Central memory CD8-positive, alpha-beta T cell (primary cell): Measurements from ENCODE around the gene SLC45A1.

Source experiments
- ATAC-seq: fragments of 150-1000 bp; cut with Tn5 transposase; replicated peaks from 2 replicates; pipeline ENCODE4 v1.10.0; 2022; ENCODE audit warnings: mild to moderate bottlenecking, moderate FRiP score, moderate number of reproducible peaks; ENCODE audit not compliant: poor library complexity, severe bottlenecking; ENCODE audit errors: extremely low read depth
- DNase-seq, 2 donors: peaks; one replicate each; pipeline ENCODE4 v3.0.0; 2021; ENCODE audit warnings: low spot score in 2 of 2
- H3K27ac Mint-ChIP-seq: one replicate; pipeline ENCODE4 v1.8.0; 2022; ENCODE audit warnings: low read depth, mild to moderate bottlenecking, moderate library complexity, mixed read lengths
- H3K27me3 Mint-ChIP-seq: one replicate; pipeline ENCODE4 v1.8.0; 2022; ENCODE audit warnings: mixed read lengths
- H3K36me3 Mint-ChIP-seq: one replicate; pipeline ENCODE4 v1.8.0; 2022; ENCODE audit warnings: mild to moderate bottlenecking, moderate library complexity, mixed read lengths; ENCODE audit not compliant: insufficient read depth
- H3K4me1 Mint-ChIP-seq: one replicate; pipeline ENCODE4 v1.8.0; 2022; ENCODE audit warnings: mixed read lengths
- H3K4me3 Mint-ChIP-seq: one replicate; pipeline ENCODE4 v1.8.0; 2022; ENCODE audit warnings: mild to moderate bottlenecking, moderate library complexity, mixed read lengths
- H3K9me3 Mint-ChIP-seq: one replicate; pipeline ENCODE4 v1.8.0; 2022; ENCODE audit warnings: mixed read lengths

SLC45A1 gene

GRCh38 chr1:8363767-8364301 is 45.9 kb downstream of the SLC45A1 start:
- H3K4me1 Mint-ChIP-seq: peaks cover 15% of the 10 kb centered on the region
- H3K36me3 Mint-ChIP-seq: peaks cover 22% of the 10 kb centered on the region
- no peak overlapping the region for H3K4me3 Mint-ChIP-seq
- H3K27me3 Mint-ChIP-seq: no peaks in the 10 kb centered on the region
- ATAC-seq: no peak
- no peaks in the 10 kb centered on the region for H3K9me3 Mint-ChIP-seq
- no peak overlapping the region for H3K27ac Mint-ChIP-seq
- no peak for DNase-seq

DNA sequence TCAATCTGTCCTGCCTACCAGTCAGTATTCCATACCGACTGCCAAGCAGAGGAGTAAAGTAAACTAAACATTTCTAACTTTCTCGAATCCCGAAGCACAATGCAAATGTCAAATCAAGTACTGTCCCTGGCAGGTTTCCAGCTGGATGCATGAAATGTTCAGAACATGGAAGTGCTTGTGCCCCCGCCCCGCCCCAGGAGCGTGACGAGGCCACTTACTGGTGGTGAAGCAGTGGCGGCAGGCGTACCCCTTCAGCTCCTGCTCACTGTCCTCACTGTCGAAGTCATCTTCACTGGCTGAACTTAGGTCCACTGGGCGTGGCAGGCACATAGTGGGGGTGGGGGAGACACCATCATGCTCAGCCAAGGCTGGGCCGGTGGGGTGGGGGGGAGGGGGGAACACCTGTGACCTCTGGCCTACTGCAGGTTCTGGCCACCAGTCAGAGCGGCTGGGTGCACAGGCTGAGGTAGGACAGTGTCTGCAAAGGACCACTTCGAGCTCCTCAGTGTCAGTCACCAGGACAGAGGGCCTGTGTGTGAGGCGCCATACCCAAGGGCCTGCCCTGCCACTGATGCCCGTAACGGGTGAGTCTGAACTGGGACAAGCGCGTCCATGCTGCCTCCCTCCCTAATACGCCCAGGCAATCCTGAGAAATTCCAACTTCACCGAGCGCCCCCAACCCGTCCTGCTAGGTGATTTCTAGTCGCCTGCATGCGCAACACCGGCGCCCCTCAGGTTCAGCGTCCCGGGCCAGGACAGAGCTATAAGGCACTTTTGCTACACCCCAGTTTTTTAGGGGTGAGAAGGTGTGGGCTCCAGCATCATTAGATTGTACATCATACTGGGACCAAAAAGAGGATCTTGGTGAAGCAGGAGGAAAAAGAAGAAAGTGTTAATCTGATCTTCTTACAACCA is 46.9 kb downstream of the SLC45A1 start:
- no peaks in the 10 kb centered on the region for H3K27me3 Mint-ChIP-seq
- no peak for ATAC-seq
- no peak overlapping the region for H3K4me3 Mint-ChIP-seq
- peaks cover 16% of the 10 kb centered on the region for H3K4me1 Mint-ChIP-seq
- no peaks in the 10 kb centered on the region for H3K9me3 Mint-ChIP-seq
- DNase-seq: no peak
- peaks cover 22% of the 10 kb centered on the region for H3K36me3 Mint-ChIP-seq
- no peak overlapping the region for H3K27ac Mint-ChIP-seq

GRCh38 chr1:8365661-8366362 is 47.9 kb downstream of the SLC45A1 start:
- peaks cover 22% of the 10 kb centered on the region for H3K36me3 Mint-ChIP-seq
- H3K27ac Mint-ChIP-seq: no peak overlapping the region

DNA sequence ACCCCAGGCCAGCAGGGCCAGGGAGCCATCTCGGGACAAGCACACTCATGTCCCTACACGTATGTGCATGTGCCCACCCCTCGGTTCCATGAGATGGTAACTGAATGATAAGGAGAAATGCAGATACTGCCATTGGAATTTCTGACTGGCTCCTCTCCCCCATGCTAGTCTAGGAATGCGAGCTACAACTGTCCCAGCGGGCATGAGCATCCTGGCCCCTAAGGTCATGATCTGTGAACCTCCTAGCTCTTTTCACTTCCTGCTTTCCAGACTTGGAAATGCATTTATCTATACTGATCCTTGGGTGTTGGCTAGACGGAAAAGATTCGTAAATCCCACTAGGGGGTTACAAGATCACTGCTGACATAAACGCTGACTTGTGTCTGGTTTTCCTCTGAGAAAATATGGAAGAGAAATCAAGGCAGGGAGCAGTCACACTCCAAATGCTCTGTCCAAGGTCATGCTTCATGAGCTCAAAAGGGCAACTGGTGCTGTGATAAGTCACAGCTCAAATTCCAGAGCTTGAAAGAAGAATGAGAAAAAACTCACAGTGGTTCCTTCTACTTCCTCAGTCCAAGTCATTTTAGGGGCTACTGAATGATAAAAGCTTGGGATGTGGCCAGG is 49.8 kb downstream of the SLC45A1 start:
- Mint-ChIP-seq H3K4me3 (no peak overlapping the region), H3K36me3 (peaks cover 24% of the 10 kb centered on the region), H3K27ac (peak overlapping the region; percentile 68), H3K9me3 (no peaks in the 10 kb centered on the region), H3K27me3 (no peaks in the 10 kb centered on the region), H3K4me1 (peaks cover 40% of the 10 kb centered on the region)
- DNase-seq: no peak
- no peak for ATAC-seq

More at GRCh38 chr1:8365661-8366362, 47.9 kb downstream of the SLC45A1 start:
- Mint-ChIP-seq H3K4me3 (no peak overlapping the region), H3K27me3 (no peaks in the 10 kb centered on the region), H3K9me3 (no peaks in the 10 kb centered on the region), H3K4me1 (peaks cover 27% of the 10 kb centered on the region)
- ATAC-seq (no peak), DNase-seq (no peak)

DNA sequence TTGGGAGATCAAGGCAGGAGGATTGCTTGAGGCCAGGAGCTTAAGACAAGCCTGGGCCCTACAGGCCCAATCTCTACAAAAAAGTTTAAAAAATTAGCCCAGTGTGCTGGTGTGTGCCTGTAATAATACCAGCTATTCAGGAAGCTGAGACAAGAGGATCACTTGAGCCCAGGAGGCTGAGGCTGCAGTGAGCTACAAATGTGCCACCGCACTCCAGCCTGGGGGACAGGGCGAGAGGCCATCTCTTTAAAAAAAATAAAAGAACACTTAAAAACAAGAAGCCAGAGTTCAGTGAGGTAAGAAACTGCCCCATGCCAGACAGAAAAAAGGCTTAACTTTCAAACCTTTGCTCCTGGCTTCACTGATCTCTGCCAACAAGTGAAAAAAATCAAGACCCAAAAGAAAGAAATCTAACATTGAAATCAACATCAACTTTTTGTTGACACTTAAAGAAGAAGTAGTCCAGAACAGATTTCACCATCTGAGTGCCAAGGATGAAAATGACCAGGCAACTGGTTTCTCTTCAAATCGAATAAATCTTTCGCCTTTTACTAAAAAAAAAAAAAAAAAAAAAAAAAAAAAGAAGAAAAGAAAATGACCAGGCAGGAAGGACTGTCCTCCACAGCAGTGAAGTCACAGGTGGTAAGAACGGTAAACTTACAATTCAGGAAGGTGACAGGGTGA is 51.2 kb downstream of the SLC45A1 start:
- H3K36me3 Mint-ChIP-seq: peaks cover 16% of the 10 kb centered on the region
- no peaks in the 10 kb centered on the region for H3K27me3 Mint-ChIP-seq
- H3K27ac Mint-ChIP-seq: peak overlapping the region; percentile 68
- H3K9me3 Mint-ChIP-seq: no peaks in the 10 kb centered on the region
- H3K4me1 Mint-ChIP-seq: peaks cover 40% of the 10 kb centered on the region
- ATAC-seq: no peak
- DNase-seq: no peak
- no peak overlapping the region for H3K4me3 Mint-ChIP-seq

DNA sequence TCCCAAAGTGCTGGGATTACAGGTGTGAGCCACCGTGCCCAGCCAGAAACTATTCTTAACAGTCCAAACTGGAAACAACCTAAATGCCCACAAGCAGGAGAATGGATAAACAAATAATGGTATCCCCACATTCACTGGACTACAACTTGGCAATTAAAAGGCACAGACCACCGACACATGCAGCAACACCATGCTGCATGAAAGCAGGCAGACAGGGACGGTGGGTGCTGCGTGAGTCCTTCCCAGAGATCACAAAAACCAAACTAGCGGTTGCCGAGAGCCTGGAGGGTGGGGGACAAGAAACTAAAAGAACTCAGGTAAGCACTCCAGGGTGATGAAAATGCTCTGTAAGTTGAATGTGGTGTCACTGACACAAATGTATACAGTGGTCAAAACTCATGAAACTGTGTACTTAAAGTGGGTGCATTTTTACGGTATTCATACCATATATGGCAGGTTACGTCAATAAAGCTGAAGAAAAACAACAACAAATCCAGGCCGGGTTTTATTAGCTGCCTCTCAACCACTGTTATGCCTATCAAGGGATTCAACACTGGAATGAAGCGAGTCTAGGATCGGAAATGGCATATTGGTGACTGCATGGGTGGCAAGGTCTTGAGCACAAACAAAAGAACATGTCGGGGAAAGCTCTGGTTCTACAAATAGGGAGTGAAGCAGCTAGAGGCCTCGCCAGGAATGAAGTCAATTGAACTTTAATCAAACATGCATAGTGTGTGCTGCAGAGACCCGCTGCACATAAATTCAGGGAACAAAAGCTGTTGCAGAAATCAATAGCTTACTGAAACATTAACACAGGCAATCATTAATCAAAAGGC is 52.4 kb downstream of the SLC45A1 start:
- peaks cover 47% of the 10 kb centered on the region for H3K4me1 Mint-ChIP-seq
- DNase-seq (no peak), ATAC-seq (no peak)
- no peaks in the 10 kb centered on the region for H3K9me3 Mint-ChIP-seq
- no peak overlapping the region for H3K4me3 Mint-ChIP-seq
- H3K36me3 Mint-ChIP-seq: peaks cover 16% of the 10 kb centered on the region
- H3K27ac Mint-ChIP-seq: peak overlapping the region; percentile 68
- no peaks in the 10 kb centered on the region for H3K27me3 Mint-ChIP-seq

DNA sequence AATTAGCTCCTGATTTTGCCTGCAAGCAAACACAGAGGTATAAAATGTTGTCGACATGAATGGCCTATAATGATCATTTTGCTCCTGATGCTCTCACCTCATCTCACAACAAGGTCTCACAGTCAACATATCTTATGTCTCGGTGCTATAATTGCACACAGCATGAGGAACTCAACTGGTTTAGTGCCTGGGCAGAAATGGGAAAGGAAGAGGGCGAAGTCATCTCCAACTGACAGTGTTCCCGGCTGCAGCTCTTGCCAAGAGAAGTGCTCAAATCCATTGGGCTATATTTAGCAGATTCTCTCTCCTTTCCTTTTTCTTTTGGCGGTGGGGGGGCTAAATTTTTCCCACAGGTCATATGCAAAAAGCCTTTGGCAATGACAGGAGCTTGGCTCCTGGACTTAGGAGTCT is 53.0 kb downstream of the SLC45A1 start:
- DNase-seq: no peak
- Mint-ChIP-seq H3K4me1 (peaks cover 49% of the 10 kb centered on the region), H3K4me3 (no peak overlapping the region)

DNA sequence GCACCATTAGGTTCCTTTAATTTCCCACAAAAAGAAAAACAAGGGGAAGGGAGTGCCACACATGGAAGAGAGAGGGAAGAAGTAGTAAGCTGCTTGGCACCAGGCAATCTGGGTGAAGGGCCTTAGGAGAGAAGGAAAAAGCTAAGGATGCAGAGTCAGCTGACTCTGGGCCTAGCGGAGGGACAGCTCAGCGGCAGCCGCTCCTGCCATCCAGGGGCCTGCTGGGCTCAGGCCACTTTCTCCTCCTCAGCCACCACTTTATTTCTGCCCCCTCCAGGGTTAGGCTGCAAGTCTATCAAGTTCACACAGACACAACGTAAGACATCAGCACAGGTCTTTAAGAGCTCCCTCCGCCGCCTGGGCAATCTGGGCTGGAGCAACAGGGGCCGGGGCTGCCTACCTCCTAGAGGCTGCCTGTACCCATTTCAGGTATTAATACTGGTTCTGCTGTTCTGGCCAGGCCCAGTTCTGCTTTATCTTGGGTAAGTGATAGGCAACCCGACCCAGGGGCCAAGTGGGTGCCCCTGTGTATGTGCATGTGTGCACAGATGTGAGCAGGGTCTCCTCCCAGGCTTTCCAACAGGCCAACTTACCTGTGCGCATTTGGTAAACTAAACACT is 53.6 kb downstream of the SLC45A1 start:
- peaks cover 9% of the 10 kb centered on the region for H3K36me3 Mint-ChIP-seq
- peaks cover 52% of the 10 kb centered on the region for H3K4me1 Mint-ChIP-seq
- H3K27me3 Mint-ChIP-seq: no peaks in the 10 kb centered on the region
- DNase-seq: no peak
- ATAC-seq: no peak
- no peaks in the 10 kb centered on the region for H3K9me3 Mint-ChIP-seq
- no peak overlapping the region for H3K27ac Mint-ChIP-seq
- no peak overlapping the region for H3K4me3 Mint-ChIP-seq

More for the DNA sequence above, 53.0 kb downstream of the SLC45A1 start:
- Mint-ChIP-seq H3K9me3 (no peaks in the 10 kb centered on the region), H3K27me3 (no peaks in the 10 kb centered on the region), H3K27ac (no peak overlapping the region), H3K36me3 (peaks cover 13% of the 10 kb centered on the region)
- no peak for ATAC-seq

DNA sequence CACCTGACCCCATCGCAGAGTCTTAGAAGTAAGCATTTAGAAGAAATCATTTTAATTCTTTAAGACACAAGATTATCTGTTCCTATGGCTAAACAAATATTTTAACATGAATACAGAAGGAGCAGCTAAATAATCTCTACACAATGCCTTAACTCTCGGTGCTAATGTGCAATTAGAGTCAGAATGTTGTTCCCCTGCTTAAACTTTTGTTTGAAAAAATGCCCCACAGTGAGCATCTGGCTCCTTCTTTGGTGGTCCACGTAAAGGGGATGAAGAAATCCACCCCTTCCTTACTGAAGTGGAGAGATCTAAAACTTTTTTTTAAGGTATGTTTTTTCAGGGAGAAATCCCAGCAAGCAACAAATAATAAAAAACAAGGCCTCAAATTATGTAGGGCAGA is 55.2 kb downstream of the SLC45A1 start:
- ATAC-seq (no peak), DNase-seq (no peak)
- Mint-ChIP-seq H3K36me3 (peaks cover 11% of the 10 kb centered on the region), H3K4me3 (no peak overlapping the region), H3K4me1 (peaks cover 50% of the 10 kb centered on the region), H3K27me3 (no peaks in the 10 kb centered on the region), H3K27ac (no peak overlapping the region), H3K9me3 (no peaks in the 10 kb centered on the region)

DNA sequence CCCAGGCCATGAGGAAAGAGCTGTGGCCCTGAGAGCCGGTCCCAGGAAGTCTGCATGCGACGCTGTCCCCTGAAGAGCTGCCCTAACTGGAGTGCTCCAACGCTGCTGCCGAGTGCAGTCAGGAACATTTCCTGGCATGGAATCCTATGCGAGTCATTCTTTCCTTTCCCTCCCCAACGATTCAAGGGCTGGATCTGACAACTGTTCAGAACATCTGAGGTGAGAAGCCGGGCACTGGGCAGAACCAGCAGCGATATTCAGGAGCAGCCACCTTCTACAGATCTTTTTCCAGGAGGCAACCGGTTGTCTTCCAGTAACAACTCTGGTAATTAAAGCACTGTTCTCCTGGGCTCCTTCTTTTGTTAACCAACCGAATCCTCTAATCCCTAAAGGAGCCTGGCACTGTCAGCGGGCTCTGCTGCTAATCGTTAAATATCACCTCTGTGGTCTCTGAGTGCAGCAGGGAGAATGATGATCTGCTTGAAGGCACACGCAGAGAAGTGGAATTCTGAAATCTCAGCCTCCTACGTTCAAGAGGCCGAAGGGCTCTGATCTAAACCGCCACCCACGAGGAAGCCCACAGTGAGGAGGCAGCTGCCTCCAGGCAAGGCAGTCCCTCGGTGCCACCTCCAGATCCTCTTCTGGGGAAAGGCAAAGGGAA is 55.8 kb downstream of the SLC45A1 start:
- H3K4me1 Mint-ChIP-seq: peaks cover 55% of the 10 kb centered on the region
- no peak for ATAC-seq
- H3K36me3 Mint-ChIP-seq: peaks cover 11% of the 10 kb centered on the region
- no peak for DNase-seq
- peak overlapping the region; percentile 13 for H3K27ac Mint-ChIP-seq
- H3K9me3 Mint-ChIP-seq: no peaks in the 10 kb centered on the region
- no peaks in the 10 kb centered on the region for H3K27me3 Mint-ChIP-seq
- H3K4me3 Mint-ChIP-seq: no peak overlapping the region

DNA sequence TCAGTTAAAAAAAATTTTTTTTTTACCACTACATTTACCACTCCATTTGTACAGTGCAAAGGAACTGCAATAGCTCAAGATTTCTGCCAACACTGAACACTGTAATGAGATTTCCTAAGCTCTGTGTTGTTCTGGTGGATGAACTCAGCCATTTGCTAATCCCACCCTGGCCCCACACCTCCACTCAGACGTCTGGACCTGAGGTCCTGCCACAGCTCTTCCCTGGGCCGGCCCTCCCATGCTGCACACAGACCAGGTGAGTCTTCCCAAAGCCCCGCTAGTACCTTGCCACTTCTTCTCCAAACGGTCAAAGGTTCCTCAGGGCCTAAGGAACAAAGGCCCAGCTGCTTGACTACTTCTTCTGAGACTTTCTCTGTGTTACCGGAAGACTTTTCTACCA is 56.4 kb downstream of the SLC45A1 start:
- Mint-ChIP-seq H3K36me3 (peaks cover 11% of the 10 kb centered on the region), H3K27me3 (no peaks in the 10 kb centered on the region), H3K4me3 (no peak overlapping the region), H3K27ac (peak overlapping the region; percentile 30), H3K4me1 (peaks cover 61% of the 10 kb centered on the region), H3K9me3 (no peaks in the 10 kb centered on the region)
- DNase-seq (no peak), ATAC-seq (no peak)
